GM12864 (cell line): ENCODE results near the gene AKT3.
A peak's percentile ranks its signal among the peaks of the same experiment; 100 is the strongest.

Experiments
- DNase-seq: peaks from one replicate; pipeline ENCODE4 v3.0.0-alpha.2; 2011; ENCODE audit warnings: low read depth
- H3K4me3 ChIP-seq: 2 replicates; pipeline ENCODE4 v1.5.1; 2011; ENCODE audit warnings: mild to moderate bottlenecking, low read depth, low read length, control low read depth
- TF ChIP-seq, protein P1 (sequence below): IDR thresholded peaks from 2 replicates; pipeline ENCODE4 v1.5.1; 2011; ENCODE audit warnings: low read depth, mild to moderate bottlenecking, moderate library complexity, low read length, control low read depth, inconsistent platforms; ENCODE audit errors: missing control alignments

The AKT3 gene

DNA sequence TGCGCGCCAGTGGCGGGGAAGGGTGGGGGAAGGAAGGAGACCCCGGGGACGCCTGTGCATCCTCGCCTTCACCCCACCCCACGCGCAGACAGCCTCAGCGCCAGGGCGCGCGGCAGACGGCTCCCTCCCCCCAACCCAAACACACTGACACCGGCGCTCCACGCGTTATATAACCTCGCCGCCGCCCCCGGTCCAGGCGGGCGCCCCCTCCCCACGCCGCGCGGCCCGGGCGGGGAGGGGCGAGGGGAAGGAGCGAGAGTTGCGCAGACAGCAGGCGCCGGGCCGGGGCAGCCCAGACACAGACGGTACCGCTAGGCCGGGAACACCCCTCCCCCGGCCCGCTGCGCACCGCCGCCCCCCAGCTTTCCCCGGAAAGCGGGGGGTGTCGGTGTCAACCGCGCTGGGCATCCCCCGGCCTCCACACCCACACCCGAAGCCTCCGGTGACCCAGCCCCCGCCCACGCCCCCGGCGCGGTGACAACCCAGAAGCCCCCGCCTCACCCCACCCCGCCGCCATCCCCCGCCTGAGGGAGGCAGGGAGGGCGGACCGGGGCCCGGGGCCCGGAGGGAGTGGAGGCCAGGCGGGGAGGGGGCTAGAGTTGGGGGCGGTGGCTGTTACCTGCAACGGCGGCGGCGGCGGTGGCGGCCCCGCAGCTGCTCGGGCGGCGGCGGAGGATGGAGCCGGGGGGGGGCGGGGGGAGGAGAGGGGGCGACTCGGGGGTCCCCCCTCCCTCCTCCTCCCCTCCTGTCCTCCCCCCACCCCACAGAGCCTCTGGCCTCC is 432 bp downstream of the AKT3 start:
- DNase-seq: no peak
- TF ChIP-seq, protein P1, sequence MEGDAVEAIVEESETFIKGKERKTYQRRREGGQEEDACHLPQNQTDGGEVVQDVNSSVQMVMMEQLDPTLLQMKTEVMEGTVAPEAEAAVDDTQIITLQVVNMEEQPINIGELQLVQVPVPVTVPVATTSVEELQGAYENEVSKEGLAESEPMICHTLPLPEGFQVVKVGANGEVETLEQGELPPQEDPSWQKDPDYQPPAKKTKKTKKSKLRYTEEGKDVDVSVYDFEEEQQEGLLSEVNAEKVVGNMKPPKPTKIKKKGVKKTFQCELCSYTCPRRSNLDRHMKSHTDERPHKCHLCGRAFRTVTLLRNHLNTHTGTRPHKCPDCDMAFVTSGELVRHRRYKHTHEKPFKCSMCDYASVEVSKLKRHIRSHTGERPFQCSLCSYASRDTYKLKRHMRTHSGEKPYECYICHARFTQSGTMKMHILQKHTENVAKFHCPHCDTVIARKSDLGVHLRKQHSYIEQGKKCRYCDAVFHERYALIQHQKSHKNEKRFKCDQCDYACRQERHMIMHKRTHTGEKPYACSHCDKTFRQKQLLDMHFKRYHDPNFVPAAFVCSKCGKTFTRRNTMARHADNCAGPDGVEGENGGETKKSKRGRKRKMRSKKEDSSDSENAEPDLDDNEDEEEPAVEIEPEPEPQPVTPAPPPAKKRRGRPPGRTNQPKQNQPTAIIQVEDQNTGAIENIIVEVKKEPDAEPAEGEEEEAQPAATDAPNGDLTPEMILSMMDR: no peak
- H3K4me3 ChIP-seq: peak overlapping the region; percentile 85

DNA sequence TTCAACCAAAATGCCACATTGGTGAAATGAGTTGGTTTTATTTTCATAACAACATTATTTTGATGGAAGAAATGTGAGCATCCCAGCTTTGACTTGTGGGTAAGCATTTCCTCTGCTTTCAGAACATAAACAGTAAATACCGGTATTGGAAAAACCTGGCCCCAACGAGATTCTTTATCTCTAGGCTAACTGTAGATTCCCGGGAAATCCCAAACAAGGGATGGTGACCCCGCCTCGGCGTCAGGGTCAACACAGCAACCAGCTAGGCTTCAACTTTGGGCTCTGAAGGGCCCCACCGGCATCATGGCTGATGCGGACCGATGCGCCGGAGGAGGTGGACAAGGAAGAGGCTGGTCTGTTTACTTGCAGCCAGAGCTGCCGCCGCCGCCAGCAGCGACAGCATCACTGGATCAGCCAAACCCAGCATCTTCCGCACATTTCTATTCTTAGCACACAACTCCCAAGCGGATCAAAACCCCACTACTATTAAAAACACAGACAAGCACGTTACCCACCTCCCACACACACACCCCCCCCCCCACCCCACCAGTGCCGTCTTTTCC is 1.1 kb downstream of the AKT3 start:
- TF ChIP-seq, protein P1: no peak
- no peak for DNase-seq
- H3K4me3 ChIP-seq: peak overlapping the region; percentile 85

DNA sequence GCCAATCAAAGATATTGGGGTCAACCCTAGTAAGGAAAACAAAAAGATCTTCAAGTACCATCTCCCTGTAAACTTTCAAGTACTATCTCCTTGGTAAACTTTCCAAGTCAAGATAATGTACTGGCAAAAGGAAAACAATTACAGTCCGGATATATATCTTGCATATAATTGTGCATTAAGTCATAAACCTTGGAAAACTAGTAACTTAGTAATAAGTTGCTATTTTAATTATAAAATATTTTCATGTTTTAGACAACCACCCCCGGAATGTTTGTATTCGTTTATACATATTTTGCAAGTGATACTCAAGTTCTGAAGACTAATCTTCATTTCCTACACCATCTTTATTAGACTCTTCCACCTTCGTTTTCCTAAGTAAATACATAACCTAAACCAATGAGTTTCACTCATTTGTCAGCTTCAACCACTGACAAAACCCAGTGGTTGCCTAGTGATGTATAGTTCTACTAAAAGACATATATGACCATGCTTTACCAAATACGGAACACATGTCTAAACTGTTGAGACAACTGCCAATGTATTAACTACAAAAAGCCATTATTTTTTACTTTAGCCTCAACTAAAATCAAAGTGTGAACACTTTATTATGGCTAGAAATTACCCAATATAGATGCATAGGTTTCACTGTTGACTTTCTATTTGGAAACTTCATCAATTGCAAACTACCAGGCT is 1.7 kb downstream of the AKT3 start:
- TF ChIP-seq, protein P1: no peak
- peak overlapping the region; percentile 85; the same call in 1 of the 2 replicates for H3K4me3 ChIP-seq
- no peak for DNase-seq

DNA sequence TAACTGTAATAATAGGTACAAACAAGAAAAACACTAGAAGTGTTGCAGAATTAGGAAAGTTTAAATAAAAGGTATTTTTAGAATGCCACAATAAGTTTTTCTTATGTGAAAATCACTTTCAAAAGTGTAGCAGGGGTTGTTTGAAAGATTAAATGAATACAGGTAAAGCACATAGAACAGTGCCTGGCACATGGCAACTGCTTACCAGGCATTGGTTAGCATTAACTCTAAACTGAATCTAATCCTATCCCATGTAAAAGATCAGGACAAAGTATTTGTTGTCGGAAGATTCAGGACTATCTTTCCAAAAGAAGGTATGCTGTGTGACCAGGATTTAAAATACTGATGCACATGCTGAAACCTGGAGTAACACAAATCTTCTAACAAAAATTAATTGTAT is 3.3 kb downstream of the AKT3 start:
- no peak overlapping the region for H3K4me3 ChIP-seq
- no peak for DNase-seq
- TF ChIP-seq, protein P1: no peak

DNA sequence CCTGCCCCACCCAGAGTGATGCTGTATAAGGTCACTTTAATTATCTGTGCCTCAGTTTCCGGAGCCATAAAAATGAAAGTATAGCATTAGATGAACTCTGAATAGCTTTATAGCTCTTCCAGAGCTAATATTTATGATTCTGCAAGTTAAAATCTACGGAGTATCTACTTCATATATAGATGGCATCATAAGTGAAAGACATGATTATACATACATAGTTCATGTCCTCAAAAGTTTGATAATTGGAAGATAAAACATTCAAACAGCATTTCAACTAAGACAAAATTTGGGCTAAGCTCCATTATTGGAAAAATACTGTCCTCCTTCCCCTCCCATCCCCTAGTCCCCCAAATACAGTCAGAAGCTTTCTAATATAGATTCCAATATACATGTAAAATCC is 4.2 kb downstream of the AKT3 start:
- TF ChIP-seq, protein P1: no peak
- H3K4me3 ChIP-seq: no peak overlapping the region
- no peak for DNase-seq

DNA sequence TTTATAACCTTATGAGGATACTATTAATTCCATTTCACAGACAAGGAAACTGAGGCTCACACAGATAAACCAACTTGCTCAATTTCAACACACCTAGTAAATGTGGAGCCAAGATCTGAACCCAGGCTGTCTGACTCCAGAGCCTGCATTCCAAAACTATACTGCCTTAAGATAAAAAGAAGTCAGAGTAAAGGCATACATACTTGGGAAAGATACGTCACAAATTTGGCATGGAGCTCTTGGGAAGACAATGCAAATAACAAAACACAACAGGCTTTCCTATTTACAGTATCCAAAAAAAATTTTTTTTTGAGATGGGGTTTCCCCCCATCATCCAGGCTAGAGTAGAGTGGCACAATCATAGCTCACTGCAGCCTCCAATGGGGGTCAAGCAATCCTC is 5.9 kb downstream of the AKT3 start:
- TF ChIP-seq, protein P1: no peak
- DNase-seq: no peak
- H3K4me3 ChIP-seq: no peak overlapping the region
